Measurements from ENCODE around the gene FGF11.

DNA sequence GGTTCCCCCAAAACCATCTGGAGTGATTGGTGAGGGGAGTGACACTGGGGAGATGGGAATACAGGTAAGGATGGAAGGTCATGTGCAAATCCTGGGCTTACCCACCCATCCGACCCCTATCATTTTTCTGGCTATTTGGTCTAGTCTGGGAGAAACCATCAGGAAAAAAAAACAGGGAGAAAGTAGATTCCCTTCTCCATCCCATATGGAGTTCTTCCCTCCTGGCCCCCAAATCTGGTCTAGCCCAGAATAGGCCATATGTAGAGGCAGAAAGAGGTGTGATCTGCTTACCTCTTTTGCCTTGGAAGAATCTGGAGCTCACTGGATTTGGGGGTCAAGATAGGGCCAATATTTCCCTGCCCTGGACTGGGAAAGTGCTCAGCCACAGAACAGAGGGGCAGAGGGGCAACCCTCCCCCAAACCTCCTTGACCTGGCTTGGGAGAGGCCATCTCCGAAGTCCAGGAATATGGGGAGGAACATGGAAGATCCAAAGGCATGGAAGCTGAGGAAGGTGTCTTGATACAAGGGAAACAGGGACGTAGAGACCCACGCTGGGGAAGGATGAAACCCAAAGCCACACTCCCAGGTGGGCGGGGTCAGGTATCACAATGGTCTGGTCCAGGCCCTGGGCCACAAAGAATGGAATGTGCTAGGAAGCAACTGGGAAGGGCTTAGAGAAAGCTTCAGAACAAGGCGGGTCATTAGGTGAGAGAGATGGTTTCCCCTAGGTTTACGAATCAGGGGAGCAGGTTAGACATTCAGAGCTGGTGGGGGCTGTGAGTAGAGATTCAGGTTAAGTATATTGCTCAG lies 21.7 kb downstream of the FGF11 start:
- TF ChIP-seq, protein P1, sequence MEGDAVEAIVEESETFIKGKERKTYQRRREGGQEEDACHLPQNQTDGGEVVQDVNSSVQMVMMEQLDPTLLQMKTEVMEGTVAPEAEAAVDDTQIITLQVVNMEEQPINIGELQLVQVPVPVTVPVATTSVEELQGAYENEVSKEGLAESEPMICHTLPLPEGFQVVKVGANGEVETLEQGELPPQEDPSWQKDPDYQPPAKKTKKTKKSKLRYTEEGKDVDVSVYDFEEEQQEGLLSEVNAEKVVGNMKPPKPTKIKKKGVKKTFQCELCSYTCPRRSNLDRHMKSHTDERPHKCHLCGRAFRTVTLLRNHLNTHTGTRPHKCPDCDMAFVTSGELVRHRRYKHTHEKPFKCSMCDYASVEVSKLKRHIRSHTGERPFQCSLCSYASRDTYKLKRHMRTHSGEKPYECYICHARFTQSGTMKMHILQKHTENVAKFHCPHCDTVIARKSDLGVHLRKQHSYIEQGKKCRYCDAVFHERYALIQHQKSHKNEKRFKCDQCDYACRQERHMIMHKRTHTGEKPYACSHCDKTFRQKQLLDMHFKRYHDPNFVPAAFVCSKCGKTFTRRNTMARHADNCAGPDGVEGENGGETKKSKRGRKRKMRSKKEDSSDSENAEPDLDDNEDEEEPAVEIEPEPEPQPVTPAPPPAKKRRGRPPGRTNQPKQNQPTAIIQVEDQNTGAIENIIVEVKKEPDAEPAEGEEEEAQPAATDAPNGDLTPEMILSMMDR (IDR thresholded peaks at IDR 0.05): no peak
- TF ChIP-seq POLR2AphosphoS5 (IDR thresholded peaks at IDR 0.05) (no peak), POLR2A (IDR thresholded peaks at IDR 0.05) (no peak)

All from upper lobe of left lung (tissue), 4 donors.